NCI-H187 treated with DMSO at 0.1 percent for 48 hours (cell line): ENCODE results near the gene DOC2B.
"Not testable (repeated sequence)": the region's sequence is repeated elsewhere in the genome, so short reads cannot be mapped to it uniquely, and the experiment has no call there.

ENCODE experiments used
- DNase-seq: peaks from one replicate; lab custom pipeline; 2025; lab: John Stamatoyannopoulos, UW

The DOC2B gene

GRCh38 chr17:189444-189843 is 8.0 kb upstream of the DOC2B start:
- no peak for DNase-seq

GRCh38 chr17:187130-187529 is 5.7 kb upstream of the DOC2B start:
- DNase-seq, result no peak

GRCh38 chr17:185445-186138 is 4.1 kb upstream of the DOC2B start:
- no peak for DNase-seq

GRCh38 chr17:183021-183420 is 1.6 kb upstream of the DOC2B start:
- no peak for DNase-seq

- no peak for DNase-seq
Observed at GRCh38 chr17:182050-182751, 751 bp upstream of the DOC2B start.

- no peak for DNase-seq
Observed at GRCh38 chr17:180381-181244, 837 bp downstream of the DOC2B start.

- no peak for DNase-seq
Observed at GRCh38 chr17:179781-180380, 1.6 kb downstream of the DOC2B start.

GRCh38 chr17:179066-179432 is 2.4 kb downstream of the DOC2B start:
- DNase-seq, result no peak

GRCh38 chr17:178292-179065 is 3.0 kb downstream of the DOC2B start:
- no peak for DNase-seq

- no peak for DNase-seq
Observed at GRCh38 chr17:177762-178161, 3.7 kb downstream of the DOC2B start.

- DNase-seq, result no peak
Observed at GRCh38 chr17:177155-177554, 4.3 kb downstream of the DOC2B start.

GRCh38 chr17:173166-173911 is 8.1 kb downstream of the DOC2B start:
- no peak for DNase-seq

- DNase-seq, result no peak
Observed at GRCh38 chr17:172401-172800, 9.0 kb downstream of the DOC2B start.

GRCh38 chr17:171871-172270 is 9.6 kb downstream of the DOC2B start:
- DNase-seq, result no peak

GRCh38 chr17:170130-170670 is 11.2 kb downstream of the DOC2B start:
- DNase-seq, result no peak

GRCh38 chr17:168614-169013 is 12.8 kb downstream of the DOC2B start:
- not testable (repeated sequence) for DNase-seq

GRCh38 chr17:165939-166338 is 15.5 kb downstream of the DOC2B start:
- DNase-seq, result no peak

GRCh38 chr17:164303-165235 is 16.9 kb downstream of the DOC2B start:
- DNase-seq, result no peak

GRCh38 chr17:163514-164098 is 17.8 kb downstream of the DOC2B start:
- no peak for DNase-seq
